Activated CD8-positive, alpha-beta memory T cell treated with anti-CD3 and anti-CD28 coated beads, Interleukin-2, amount 50 U/mL, for 4 hours (primary cell): ENCODE data around the gene USP54.
A peak's percentile ranks its signal among the peaks of the same experiment; 100 is the strongest.
"Not testable (repeated sequence)": the region's sequence is repeated elsewhere in the genome, so short reads cannot be mapped to it uniquely, and the experiment has no call there.

ENCODE experiments used
- DNase-seq: peaks from one replicate; pipeline ENCODE4 v3.0.0-alpha.2; 2020

Gene USP54, protein sequence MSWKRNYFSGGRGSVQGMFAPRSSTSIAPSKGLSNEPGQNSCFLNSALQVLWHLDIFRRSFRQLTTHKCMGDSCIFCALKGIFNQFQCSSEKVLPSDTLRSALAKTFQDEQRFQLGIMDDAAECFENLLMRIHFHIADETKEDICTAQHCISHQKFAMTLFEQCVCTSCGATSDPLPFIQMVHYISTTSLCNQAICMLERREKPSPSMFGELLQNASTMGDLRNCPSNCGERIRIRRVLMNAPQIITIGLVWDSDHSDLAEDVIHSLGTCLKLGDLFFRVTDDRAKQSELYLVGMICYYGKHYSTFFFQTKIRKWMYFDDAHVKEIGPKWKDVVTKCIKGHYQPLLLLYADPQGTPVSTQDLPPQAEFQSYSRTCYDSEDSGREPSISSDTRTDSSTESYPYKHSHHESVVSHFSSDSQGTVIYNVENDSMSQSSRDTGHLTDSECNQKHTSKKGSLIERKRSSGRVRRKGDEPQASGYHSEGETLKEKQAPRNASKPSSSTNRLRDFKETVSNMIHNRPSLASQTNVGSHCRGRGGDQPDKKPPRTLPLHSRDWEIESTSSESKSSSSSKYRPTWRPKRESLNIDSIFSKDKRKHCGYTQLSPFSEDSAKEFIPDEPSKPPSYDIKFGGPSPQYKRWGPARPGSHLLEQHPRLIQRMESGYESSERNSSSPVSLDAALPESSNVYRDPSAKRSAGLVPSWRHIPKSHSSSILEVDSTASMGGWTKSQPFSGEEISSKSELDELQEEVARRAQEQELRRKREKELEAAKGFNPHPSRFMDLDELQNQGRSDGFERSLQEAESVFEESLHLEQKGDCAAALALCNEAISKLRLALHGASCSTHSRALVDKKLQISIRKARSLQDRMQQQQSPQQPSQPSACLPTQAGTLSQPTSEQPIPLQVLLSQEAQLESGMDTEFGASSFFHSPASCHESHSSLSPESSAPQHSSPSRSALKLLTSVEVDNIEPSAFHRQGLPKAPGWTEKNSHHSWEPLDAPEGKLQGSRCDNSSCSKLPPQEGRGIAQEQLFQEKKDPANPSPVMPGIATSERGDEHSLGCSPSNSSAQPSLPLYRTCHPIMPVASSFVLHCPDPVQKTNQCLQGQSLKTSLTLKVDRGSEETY (N-terminal part only)

DNA sequence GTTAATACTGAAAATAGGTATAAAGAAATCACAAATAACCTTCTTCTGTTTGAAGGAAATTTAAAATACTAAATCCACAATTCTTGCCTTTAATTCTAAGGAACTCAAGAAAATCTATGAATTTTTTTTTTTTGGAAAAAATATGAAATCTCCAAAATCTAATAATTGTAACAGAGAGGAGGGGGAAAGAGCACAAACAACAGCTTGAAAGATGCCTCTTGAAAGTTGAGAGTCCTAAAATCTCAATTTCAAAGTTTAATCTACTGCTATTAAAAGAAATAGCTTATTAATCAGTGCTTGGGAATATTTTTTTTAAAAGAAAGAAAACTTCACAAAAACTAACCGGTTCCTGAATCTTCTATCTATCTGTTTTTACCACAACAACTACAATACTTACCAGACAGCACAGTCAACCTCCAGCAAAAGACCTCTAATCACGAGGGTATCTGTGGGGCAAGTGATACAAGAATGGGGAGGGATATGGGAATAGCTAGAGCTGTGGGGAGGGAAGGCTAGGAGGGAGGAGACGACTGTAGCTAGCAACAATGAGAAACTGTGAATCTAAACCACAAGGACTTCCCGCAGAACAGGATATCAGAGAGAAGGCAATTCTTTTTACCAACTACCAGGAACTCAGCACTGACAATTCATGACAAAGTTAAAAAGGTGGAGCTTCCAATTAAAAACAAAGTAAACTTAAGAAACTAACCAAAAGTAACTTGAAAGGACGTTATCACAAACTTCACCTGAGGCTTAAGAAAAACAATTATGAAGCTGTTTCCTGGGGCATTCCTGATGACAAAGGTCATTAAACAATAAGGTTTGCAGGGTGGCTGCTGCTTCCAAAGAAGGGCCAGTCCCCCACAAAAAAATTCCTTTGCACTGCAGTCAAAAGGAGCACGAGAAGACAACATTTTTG is at the start of gene USP54:
Gene USP54, minus strand, starts transcription at position 462 of the 919 bp plus-strand sequence. CDS start 15,684 bp downstream, outside the sequence.
- DNase-seq = no peak

DNA sequence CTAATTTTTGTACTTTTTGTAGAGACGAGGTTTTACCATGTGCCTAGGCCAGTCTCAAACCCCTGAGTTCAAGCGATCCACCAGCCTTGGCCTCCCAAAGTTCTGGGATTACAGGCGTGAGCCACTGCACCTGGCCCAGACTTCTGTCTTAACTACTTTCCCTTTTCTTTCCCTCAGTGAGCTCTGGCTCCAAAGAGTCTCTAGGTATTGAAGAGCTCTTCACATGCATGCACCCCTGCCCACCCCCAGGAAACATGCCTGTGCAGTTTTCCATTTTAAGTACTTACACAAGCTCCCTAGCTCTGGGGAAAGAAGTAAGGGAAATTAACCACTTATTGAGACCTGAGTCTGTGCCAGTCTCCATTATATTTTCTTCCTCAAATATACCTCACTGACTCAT is 48.1 kb upstream of the USP54 start:
- no peak for DNase-seq

DNA sequence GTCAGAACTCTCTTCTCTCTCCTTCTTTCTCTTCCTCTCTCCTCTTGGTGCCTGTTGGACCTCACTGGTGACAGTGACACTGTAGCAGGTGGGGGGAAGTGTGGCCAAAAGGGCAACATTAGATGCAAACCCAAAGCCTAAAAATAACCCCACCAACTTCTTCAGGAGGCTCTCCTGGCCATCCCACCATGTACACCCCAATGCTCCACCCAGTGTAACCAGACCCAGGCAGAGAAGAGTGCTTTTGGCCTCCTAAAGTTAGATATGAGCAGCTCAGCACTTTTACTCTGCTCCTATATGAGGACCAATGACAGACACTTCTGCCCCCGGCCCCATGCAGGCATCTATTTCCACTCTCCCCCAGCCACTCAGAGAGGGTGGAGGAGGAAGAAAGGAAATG is 44.6 kb upstream of the USP54 start:
- no peak for DNase-seq

DNA sequence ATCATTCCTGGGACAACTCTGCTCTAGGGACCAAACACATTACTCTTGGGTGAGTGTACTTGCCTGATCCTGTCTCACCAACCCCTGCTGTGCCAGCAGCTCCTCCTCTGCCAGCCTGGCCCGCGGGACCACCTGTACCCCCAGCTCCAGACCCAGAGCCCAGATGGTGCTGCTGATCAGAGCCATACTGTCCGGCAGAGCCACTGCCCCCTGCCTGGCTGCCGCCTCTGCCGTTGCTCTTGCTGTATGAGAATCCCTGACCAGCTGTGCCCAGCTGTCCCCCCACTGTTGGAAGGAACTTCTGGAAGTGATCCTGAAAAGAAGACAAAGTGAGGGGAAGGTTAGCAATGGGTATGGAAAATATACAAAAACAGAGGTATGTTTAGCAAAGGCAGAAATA is 43.3 kb upstream of the USP54 start:
- no peak for DNase-seq

- no peak for DNase-seq
Observed at GRCh38 chr10:73629165-73629564, 38.0 kb upstream of the USP54 start.

GRCh38 chr10:73628405-73628804 is 37.3 kb upstream of the USP54 start:
- no peak for DNase-seq

DNA sequence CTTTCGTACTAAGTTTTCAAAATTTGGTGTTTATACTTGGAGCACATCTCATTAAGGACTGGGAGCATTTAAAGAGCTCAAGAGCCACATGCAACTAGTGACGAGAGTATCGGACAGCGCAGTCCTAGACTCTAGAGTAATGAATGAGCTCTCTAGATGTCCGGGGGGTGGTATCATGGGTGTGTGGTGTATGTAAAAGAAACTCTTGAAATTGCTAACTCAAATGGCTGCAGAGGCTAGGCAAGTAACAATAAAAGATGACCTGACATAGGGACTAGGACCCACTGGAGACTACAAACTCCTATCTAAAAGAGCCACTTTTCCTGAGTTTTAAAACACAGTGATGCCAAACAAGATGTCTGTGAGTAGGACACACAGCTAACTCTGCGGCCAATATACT is 36.2 kb upstream of the USP54 start:
- DNase-seq = no peak

GRCh38 chr10:73625884-73626752 is 35.0 kb upstream of the USP54 start:
- peak; percentile 93 for DNase-seq

DNA sequence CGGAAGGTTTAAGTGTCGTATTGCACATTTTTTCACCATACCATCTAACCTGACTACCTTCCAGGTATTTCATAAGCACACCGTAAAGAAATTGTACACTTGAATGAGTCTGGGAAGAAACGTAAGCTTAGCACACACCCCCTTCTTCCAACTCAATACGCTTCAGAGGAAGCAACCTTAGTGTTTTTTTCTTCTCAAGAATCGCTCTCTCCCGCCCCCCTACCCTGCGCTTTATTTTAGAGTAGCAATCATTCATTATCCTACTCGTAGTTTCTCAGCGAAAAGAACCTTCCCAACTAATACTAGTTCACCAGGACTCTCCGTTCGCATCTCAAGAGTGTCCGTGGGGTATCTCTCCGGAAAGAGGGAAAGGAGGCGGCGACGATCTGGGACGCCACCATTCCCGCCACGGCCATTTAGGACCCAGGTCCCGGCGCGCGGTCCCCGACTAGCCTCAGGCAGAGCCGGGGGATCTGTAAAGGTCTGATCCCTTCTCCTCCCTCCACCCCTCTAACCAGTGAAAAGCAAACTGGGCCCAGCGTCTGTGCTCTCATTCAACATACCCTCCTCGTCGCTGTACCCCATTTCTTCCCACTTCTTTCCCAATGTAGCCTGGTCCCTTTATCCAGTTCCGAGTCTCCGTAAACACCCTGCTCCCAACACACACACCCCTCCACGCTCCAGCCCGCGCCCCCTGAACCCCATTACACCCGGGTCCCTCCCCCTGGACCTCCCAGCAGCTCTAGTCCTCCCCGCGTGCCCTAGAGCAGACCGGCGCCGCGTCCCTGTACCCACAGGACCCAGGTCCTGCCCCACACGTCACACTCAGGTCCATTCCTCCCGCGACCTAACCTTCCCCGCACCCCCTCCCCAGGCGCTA is 34.1 kb upstream of the USP54 start:
- DNase-seq = peak; percentile 26

DNA sequence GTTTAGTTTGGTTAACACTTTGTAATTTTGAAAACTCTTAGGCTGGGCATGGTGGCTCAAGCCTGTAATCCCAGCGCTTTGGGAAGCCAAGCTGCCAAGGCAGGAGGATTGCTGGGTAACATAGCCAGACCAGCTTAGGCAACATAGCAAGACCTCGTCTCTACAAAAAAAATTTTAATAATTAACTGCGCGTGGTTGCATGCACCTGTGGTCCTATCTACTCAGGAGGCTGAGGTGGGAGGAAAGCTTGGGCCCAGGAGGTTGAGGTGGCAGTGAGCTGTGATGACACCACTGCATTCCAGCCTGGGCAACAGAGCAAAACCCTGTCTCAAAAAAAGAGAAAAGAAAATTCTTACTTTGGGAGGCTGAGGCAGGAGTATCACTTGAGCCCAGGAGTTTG is 31.9 kb upstream of the USP54 start:
- no peak for DNase-seq

GRCh38 chr10:73620974-73621373 is 29.8 kb upstream of the USP54 start:
- not testable (repeated sequence) for DNase-seq

GRCh38 chr10:73617143-73617542 is 26.0 kb upstream of the USP54 start:
- not testable (repeated sequence) for DNase-seq

GRCh38 chr10:73614720-73615119 is 23.6 kb upstream of the USP54 start:
- no peak for DNase-seq

DNA sequence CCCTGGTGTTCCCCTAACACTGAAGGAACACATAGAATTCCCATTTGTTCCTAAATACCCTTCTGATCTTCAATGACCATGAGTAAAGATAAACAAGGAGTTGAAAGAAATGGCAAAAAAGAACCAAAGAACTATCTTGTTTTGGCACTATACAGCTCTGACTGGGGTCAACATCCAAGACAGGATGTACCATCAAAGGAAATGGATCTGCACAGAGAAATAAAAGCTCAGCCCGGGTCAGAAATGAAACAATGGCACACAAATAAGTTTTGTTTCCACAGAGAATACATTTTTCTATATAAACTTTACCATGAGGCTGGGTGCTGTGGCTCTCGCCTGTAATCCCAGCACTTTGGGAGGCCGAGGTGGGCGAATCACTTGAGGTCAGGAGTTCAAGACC is 18.0 kb upstream of the USP54 start:
- DNase-seq = no peak

- DNase-seq = no peak
Observed at GRCh38 chr10:73601486-73601921, 10.4 kb upstream of the USP54 start.

DNA sequence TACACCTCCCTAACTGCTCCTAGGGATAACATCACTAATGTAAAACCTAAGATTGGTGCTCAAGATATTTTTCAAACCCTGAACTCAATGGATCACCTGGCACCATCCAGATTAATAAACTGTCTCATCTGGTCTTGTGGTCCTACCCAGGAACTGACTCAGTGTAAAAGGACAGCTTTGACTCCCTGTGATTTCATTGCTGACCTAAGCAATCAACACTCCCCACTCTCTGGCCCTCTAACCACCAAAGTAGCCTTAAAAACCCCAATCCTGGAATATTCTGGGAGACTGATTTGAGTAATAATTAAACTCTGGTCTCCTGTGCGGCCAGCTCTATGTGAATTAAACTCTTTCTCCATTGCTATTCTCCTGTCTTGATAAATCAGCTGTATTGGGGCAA is 6.2 kb upstream of the USP54 start:
- DNase-seq = no peak

- DNase-seq = no peak
Observed at GRCh38 chr10:73593812-73594211, 2.7 kb upstream of the USP54 start.

DNA sequence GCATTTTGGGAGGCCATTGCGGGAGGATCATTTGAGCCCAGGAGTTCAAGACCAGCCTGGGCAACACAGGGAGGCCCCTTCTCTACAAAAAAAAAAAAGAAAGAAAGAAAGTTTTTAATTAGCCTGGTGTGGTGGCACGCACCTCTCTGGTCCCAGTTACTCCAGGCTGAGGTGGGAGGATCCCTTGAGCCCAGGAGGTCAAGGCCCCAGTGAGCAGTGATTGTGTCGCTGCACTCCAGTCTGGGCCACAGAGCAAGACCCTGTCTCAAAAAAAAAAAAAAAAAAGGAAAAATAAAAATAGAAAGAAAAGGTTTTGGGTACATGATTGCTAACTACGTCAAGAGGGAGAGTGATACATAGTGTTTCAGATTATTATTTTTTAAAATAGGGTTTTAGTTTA is 2.0 kb upstream of the USP54 start:
- DNase-seq = no peak

DNA sequence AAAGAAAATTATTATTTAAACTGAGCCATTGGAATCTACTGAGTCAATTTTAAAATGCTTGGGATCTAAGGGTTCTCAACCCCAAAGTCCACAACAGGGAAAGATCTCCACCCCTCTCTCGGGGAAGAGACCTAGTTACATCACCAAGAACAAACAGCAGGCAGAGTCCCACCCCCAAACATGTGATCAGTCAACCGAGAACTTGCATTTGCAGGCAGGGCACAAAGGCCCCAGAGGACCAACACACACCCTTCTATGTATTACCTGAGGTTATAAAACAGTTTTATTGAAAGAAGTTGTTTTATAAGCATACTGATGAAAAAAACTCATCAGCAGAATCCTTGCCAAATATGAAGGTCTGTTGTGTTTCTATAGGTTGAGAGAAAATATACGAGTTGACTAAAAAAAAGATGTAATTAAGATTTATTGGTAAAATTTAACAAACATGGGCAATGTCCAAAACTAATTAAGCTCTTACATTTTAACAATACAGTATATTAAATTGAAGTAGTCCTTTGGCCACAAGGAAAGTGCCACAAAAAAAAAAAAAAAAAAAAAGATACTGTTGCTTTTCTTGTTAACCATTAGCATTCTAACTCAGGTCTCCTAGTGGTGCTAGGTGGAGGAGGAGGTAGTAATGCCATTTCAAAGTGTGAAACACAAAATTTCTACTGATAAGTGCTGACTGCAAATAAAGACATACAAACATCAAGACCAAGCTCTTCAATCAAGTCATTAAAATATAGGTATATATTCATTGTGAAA is 975 bp upstream of the USP54 start:
- DNase-seq = no peak
